NB4 (cell line): Measurements from ENCODE around the gene TPRA1.
A peak's percentile ranks its signal among the peaks of the same experiment; 100 is the strongest.

Experiments
- DNase-seq: peaks from one replicate; pipeline ENCODE4 v3.0.0; 2010; ENCODE audit warnings: low read depth
- H3K4me3 ChIP-seq: one replicate; pipeline ENCODE4 v1.5.1; 2011; ENCODE audit warnings: mild to moderate bottlenecking, low read depth, low read length, moderate library complexity
- CTCF ChIP-seq: IDR thresholded peaks from one replicate; pipeline ENCODE4 v1.5.1; 2012; ENCODE audit warnings: low read depth, low read length
- MAX ChIP-seq: IDR thresholded peaks from 2 replicates; pipeline ENCODE4 v1.6.1; 2011; ENCODE audit warnings: low read depth, low read length
- MYC ChIP-seq: IDR thresholded peaks from 2 replicates; pipeline ENCODE4 v1.6.1; 2011; ENCODE audit warnings: low read depth, low read length
- POLR2A ChIP-seq: IDR thresholded peaks from 2 replicates; pipeline ENCODE4 v1.6.1; 2011; ENCODE audit warnings: mild to moderate bottlenecking; ENCODE audit not compliant: insufficient read length; ENCODE audit errors: extremely low read depth

Gene TPRA1

GRCh38 chr3:127612966-127613365 is 22.4 kb upstream of the TPRA1 start:
- peak; percentile 39 for DNase-seq
- H3K4me3 ChIP-seq = no peak overlapping the region
- TF ChIP-seq POLR2A (no peak), CTCF (no peak), MYC (no peak), MAX (no peak)

GRCh38 chr3:127611251-127611650 is 20.7 kb upstream of the TPRA1 start:
- no peak for TF ChIP-seq POLR2A
- no peak for TF ChIP-seq MAX
- no peak for TF ChIP-seq CTCF
- no peak for TF ChIP-seq MYC
- H3K4me3 ChIP-seq = no peak overlapping the region
- no peak for DNase-seq

- no peak overlapping the region for H3K4me3 ChIP-seq
- TF ChIP-seq MYC (no peak), CTCF (no peak), POLR2A (no peak), MAX (no peak)
- no peak for DNase-seq
Observed at GRCh38 chr3:127610105-127610504, 19.6 kb upstream of the TPRA1 start.

GRCh38 chr3:127608362-127608718 is 17.8 kb upstream of the TPRA1 start:
- no peak overlapping the region for H3K4me3 ChIP-seq
- TF ChIP-seq MAX (no peak), MYC (no peak), CTCF (no peak), POLR2A (no peak)
- no peak for DNase-seq

GRCh38 chr3:127607675-127608361 is 17.3 kb upstream of the TPRA1 start:
- DNase-seq = no peak

More at GRCh38 chr3:127607675-127608361, 17.3 kb upstream of the TPRA1 start:
- TF ChIP-seq POLR2A (no peak), MYC (no peak), CTCF (no peak)
- no peak overlapping the region for H3K4me3 ChIP-seq
